ENCODE measurements around the gene STMN1. TPM values are rescaled to one million over a fixed set of nuclear protein-coding genes. Genes with fewer than 3 reads are reported as not detected.

STMN1 gene
- total and polyA plus RNA-seq, 10 donors: 40.3 to 174 (median 48.3) TPM

DNA sequence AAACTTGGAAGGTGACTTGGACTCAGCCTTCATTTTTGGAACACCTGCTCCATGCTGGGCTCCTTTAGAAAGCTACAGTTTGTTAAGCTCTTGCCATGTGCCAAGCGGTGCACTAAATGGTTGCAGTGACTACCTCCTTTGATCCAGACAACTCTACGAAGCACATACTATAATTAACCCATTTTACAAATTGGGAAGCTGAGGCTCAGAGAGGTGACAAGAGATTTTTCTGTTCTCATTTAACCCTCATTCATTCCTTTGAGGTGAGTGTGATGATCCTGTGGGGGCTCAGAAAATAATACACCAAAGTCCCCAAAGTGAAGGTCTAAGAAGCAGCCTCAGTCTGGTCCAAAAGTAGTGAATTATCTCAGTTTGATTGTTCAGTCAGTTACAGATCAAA, 29.1 kb downstream of the STMN1 start:
- WGBS, 5 donors: 72 to 89% (median 85%) methylated on average over 2 of the region's 2 CpGs
- Histone ChIP-seq H3K4me1 (peaks cover 18 to 68% (median 46%) of the 10 kb centered on the region in 6 donors), H3K36me3 (no peaks in the 10 kb centered on the region), H3K27ac (no peak overlapping the region), H3K9me3 (no peaks in the 10 kb centered on the region), H3K4me3 (no peak overlapping the region), H3K27me3 (replicated peaks in 1 of 7) (no peaks in the 10 kb centered on the region)
- DNase-seq: no peak
- no peak for TF ChIP-seq CTCF (IDR thresholded peaks at IDR 0.05 in 8 of 11, conservative IDR thresholded peaks at IDR 0.05 in 3 of 11)
- no peak for TF ChIP-seq POLR2A (IDR thresholded peaks at IDR 0.05)
- intact Hi-C loops (cut with DNase I; ENCODE audit: low total_unique reads): loop anchor here (10.0 kb wide), 1 partner anchor 52 kb away; no protein-coding TSS in a partner anchor

DNA sequence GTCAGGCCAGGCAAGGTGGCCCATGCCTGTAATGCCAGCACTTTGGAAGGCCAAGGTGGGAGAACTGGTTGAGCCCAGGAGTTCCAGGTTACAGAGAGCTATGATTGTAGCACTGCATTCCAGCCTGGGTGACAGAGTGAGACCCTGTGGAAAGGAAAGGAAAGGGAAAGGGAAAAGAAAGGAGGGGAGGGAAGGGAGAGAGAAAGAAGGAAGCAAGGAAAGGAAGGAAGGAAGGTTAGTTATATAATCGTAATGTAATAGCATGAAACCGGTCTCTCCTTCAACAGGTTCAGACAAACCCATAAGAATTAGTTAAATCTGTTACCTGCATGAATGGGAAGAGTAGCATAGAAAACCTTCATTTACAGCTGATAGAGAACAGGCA, 29.5 kb downstream of the STMN1 start:
- WGBS, 5 donors: 35 to 56% (median 47%) methylated on average over 2 of the region's 2 CpGs
- no peak overlapping the region for H3K4me3 ChIP-seq
- no peaks in the 10 kb centered on the region for H3K27me3 ChIP-seq (replicated peaks in 1 of 7)
- no peaks in the 10 kb centered on the region for H3K9me3 ChIP-seq
- H3K36me3 ChIP-seq: no peaks in the 10 kb centered on the region
- TF ChIP-seq POLR2A (IDR thresholded peaks at IDR 0.05): no peak
- no peak for TF ChIP-seq CTCF (IDR thresholded peaks at IDR 0.05 in 8 of 11, conservative IDR thresholded peaks at IDR 0.05 in 3 of 11)
- no peak for TF ChIP-seq POLR2AphosphoS5 (IDR thresholded peaks at IDR 0.05)
- no peak for DNase-seq
- intact Hi-C loops (cut with DNase I; ENCODE audit: low total_unique reads): loop anchor here (10.0 kb wide), 1 partner anchor 52 kb away; no protein-coding TSS in a partner anchor
- peaks cover 23 to 72% (median 50%) of the 10 kb centered on the region in 6 donors for H3K4me1 ChIP-seq
- peak overlapping the region in 3 of 8 donors; percentile 84 to 87 (median 85) for H3K27ac ChIP-seq

DNA sequence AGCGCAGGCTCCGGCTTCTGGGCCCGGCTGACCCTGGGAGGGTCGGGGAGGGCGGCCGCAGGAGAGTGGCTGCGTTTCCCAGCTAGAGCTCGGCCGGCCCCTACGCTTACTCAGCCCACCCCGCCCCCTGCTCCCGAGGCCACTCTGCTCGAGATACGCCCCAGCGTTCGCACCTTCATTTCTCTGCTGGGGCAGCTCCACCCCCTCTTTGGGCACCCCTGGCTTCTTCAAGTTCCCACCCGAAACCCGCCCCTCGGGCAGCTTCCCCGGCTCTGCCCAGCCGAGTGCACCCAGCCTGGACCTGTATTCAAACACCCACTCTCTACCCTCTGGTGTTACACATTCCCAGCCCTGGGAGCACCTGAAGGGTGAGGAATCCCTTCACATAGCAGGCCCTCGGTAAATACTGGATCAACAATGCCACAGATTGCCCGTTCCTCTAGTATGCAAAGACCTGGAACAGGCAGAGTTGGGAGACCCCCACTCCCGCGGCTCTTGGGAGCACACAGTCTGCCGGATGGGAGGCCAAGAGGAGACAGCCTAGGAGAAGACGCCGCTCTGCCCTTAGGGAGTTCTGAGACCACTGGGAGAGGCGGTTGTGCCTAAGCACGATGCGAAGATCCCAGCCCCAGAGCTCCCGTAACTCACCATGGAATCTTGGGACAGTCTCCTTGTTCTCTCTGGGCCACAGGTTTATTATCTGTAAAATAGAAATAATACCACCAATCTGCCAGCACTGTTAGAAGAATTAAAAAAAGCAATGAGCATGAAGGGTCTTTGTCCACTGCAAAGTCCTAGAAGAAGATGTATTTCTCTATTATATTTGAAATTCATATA, 30.1 kb downstream of the STMN1 start:
- WGBS, 5 donors: 26 to 50% (median 32%) methylated on average over 20 to 32 of the region's 32 CpGs
- peaks cover 29 to 78% (median 57%) of the 10 kb centered on the region in 6 donors for H3K4me1 ChIP-seq
- intact Hi-C loops (cut with DNase I; ENCODE audit: low total_unique reads): loop anchor here (10.0 kb wide), 1 partner anchor 51 kb away; no protein-coding TSS in a partner anchor
- no peak for TF ChIP-seq POLR2AphosphoS5 (IDR thresholded peaks at IDR 0.05)
- TF ChIP-seq CTCF (IDR thresholded peaks at IDR 0.05 in 8 of 11, conservative IDR thresholded peaks at IDR 0.05 in 3 of 11): no peak
- peak in 1 of 3 donors; percentile 0 for TF ChIP-seq POLR2A (IDR thresholded peaks at IDR 0.05)
- peak overlapping the region; percentile 63 to 87 (median 84) for H3K27ac ChIP-seq
- no peaks in the 10 kb centered on the region for H3K9me3 ChIP-seq
- H3K4me3 ChIP-seq: peak overlapping the region; percentile 44 to 85 (median 59)
- no peaks in the 10 kb centered on the region for H3K27me3 ChIP-seq (replicated peaks in 1 of 7)
- H3K36me3 ChIP-seq: no peaks in the 10 kb centered on the region
- peak; percentile 65 for DNase-seq
